Sciatic nerve (tissue), 2 donors: ENCODE results near the gene RNASET2. TPM values are rescaled to one million over a fixed set of nuclear protein-coding genes. Genes with fewer than 3 reads are reported as not detected.
A peak's percentile ranks its signal among the peaks of the same experiment; 100 is the strongest.

Source experiments
- ATAC-seq: fragments of 200-7000 bp; cut with Tn5 transposase; one replicate; pipeline ENCODE4 v1.9.1; 2020; ENCODE audit warnings: mild to moderate bottlenecking, moderate library complexity
- DNase-seq: peaks from one replicate; pipeline ENCODE4 v3.0.0-alpha.2; 2020; ENCODE audit warnings: low spot score
- intact Hi-C: fragments of 100-400 bp; cut with DNase I; formaldehyde crosslinking; loops from one replicate; pipeline ENCODE4 v1.14.2; 2022
- total RNA-seq: library from RNA; stranded (reverse); fragmentation: NEBNext Ultra II Directional; extraction: Animal tissue kit (Norgen Biotek cat#: 25700); gene quantifications from one replicate; pipeline ENCODE4 v1.2.1, GENCODE V29; 2021
- donor health status: DM: no; HTN: no; CAD: no.
- donor health status: DM: no; HTN: no; CAD: no.

The RNASET2 gene
- total RNA-seq, result 70.4 TPM

GRCh38 chr6:166956444-166957086, at the start of gene RNASET2:
Gene RNASET2 (minus strand): TSS chr6:166956550. CDS start chr6:166956182, 368 bp downstream.
- intact Hi-C loops, result no loop called here
- ATAC-seq (peak; percentile 98), DNase-seq (peak; percentile 100)

GRCh38 chr6:167005350-167006159, 49.2 kb upstream of the RNASET2 start:
- ATAC-seq (no peak), DNase-seq (peak; percentile 74)
- intact Hi-C loops, result no loop called here

- intact Hi-C loops, result no loop called here
- DNase-seq (no peak), ATAC-seq (no peak)
Measured at GRCh38 chr6:167000759-167001158, 44.4 kb upstream of the RNASET2 start.

GRCh38 chr6:166999884-167000253, 43.5 kb upstream of the RNASET2 start:
- ATAC-seq (no peak), DNase-seq (no peak)
- intact Hi-C loops, result no loop called here

GRCh38 chr6:166999145-166999883, 43.0 kb upstream of the RNASET2 start, which contains the start of gene CEP43:
Gene CEP43 (plus strand): TSS chr6:166999397. CDS start chr6:166999413, 16 bp downstream.
- ATAC-seq, result peak; percentile 99
- intact Hi-C loops, result no loop called here

GRCh38 chr6:166998256-166999144, 42.1 kb upstream of the RNASET2 start:
- DNase-seq (peak; percentile 72), ATAC-seq (peak; percentile 6)
- intact Hi-C loops, result no loop called here

More at GRCh38 chr6:166999145-166999883, 43.0 kb upstream of the RNASET2 start, which contains the start of gene CEP43:
- peak; percentile 96 for DNase-seq

- ATAC-seq, result no peak
- peak; percentile 69 for DNase-seq
- intact Hi-C loops, result no loop called here
Measured at GRCh38 chr6:166997768-166998255, 41.5 kb upstream of the RNASET2 start.

GRCh38 chr6:166997348-166997747, 41.0 kb upstream of the RNASET2 start:
- DNase-seq (no peak), ATAC-seq (no peak)
- intact Hi-C loops, result no loop called here

- intact Hi-C loops, result no loop called here
- ATAC-seq (no peak), DNase-seq (no peak)
Measured at GRCh38 chr6:166996406-166996805, 40.1 kb upstream of the RNASET2 start.

GRCh38 chr6:166989427-166990032, 33.2 kb upstream of the RNASET2 start:
- intact Hi-C loops, result loop anchor here (5.0 kb wide), 1 partner anchor 202 kb away; no protein-coding TSS in a partner anchor
- peak; percentile 50 for ATAC-seq
- DNase-seq, result no peak

GRCh38 chr6:166988674-166989201, 32.4 kb upstream of the RNASET2 start:
- intact Hi-C loops, result no loop called here

GRCh38 chr6:166987930-166988329, 31.6 kb upstream of the RNASET2 start:
- intact Hi-C loops, result no loop called here
- no peak for ATAC-seq

More at GRCh38 chr6:166988674-166989201, 32.4 kb upstream of the RNASET2 start:
- DNase-seq (no peak), ATAC-seq (no peak)

GRCh38 chr6:166987448-166987847, 31.1 kb upstream of the RNASET2 start:
- intact Hi-C loops, result no loop called here
- ATAC-seq (no peak), DNase-seq (no peak)

More at GRCh38 chr6:166987930-166988329, 31.6 kb upstream of the RNASET2 start:
- no peak for DNase-seq

- ATAC-seq, result no peak
- intact Hi-C loops, result no loop called here
- no peak for DNase-seq
Measured at GRCh38 chr6:166980738-166981137, 24.4 kb upstream of the RNASET2 start.

GRCh38 chr6:166977621-166978525, 21.5 kb upstream of the RNASET2 start:
- no peak for DNase-seq
- intact Hi-C loops, result no loop called here
- no peak for ATAC-seq

- no peak for ATAC-seq
- intact Hi-C loops, result no loop called here
- no peak for DNase-seq
Measured at GRCh38 chr6:166976636-166977035, 20.3 kb upstream of the RNASET2 start.

GRCh38 chr6:166972101-166972500, 15.8 kb upstream of the RNASET2 start:
- intact Hi-C loops, result no loop called here
- no peak for ATAC-seq
- no peak for DNase-seq
